Ovary (tissue), 3 donors: ENCODE data around the gene ERLIN1.

Experiments used
- CTCF ChIP-seq, 3 donors: fragments of 450-650 bp in 2 of 3; fragments of 200-600 bp in 1 of 3; IDR thresholded peaks; one replicate each; pipeline versions ENCODE4 v1.5.1 to v1.8.0; 2016 to 2022; ENCODE audit warnings: antibody characterized with exemption in 3 of 3, mild to moderate bottlenecking in 1 of 3
- EP300 ChIP-seq: sonication (generic); formaldehyde crosslinking; IDR thresholded peaks from one replicate; pipeline ENCODE4 v1.6.1; 2017; ENCODE audit warnings: antibody characterized with exemption
- POLR2A ChIP-seq: fragments of 450-650 bp; IDR thresholded peaks from one replicate; pipeline ENCODE4 v1.6.1; 2017; ENCODE audit warnings: antibody characterized with exemption, mild to moderate bottlenecking, moderate library complexity
- donor health status: DM: no; HTN: no; CAD: no.

DNA sequence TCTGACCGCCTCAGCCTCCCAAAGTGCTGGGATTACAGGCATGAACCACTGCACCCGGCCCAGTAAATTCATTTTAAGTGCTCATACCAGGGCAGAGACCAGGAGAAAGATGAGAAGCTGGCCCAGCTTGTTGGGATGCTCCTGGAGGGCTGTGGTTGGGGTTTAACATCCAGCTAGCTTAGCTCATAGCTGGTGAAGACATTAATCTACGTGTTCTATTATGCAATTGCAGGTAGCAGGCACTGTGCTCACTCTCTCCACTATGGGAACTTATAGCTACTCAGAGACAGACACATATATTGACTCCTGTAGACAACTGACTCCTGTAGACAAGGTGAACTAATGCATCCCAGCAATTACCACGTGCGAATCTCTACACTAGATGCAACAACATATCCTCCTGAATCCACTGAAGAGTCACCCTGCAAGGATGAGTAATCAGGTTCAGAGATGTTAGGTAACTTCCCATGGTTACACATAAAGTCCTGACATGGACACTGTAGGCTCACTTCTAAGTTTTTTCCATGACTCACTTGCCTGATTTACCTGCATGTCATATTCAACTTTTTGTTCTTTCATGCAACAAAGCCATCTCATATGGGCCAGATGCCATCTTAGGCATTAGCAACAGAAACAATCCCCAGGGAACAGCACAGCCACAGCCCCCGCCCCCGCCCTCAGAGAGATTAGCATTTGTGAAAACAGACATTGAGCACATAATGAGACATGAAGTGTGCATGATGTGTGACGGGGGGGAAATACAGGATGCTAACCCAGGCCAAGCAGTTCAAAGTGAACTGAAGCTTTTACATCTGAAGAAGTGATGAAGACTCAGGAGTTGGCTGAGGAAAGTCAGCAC lies 37.2 kb downstream of the ERLIN1 start:
- no peak for TF ChIP-seq POLR2A
- no peak for TF ChIP-seq CTCF (IDR thresholded peaks at IDR 0.05)
- TF ChIP-seq EP300 = no peak
